K562 (cell line): ENCODE measurements around the gene HSD17B2. TPM values are rescaled to one million over a fixed set of nuclear protein-coding genes. Genes with fewer than 3 reads are reported as not detected.

Experiments
- ATAC-seq: fragments of 200-7000 bp; cut with Tn5 transposase; 3 replicates; pipeline ENCODE4 v1.9.1; 2020; ENCODE audit warnings: moderate library complexity
- BruUV-seq: library from RNA; stranded (reverse); fragments of 400-500 nt; replicated peaks from 2 replicates; lab custom pipeline; 2021; lab: Mats Ljungman, UMichigan
- CTCF ChIA-PET: fragments of 300-600 bp; formaldehyde crosslinking; extraction: SDS; loops from one replicate; lab custom pipeline; 2021; ENCODE audit warnings: low intra/inter-chr PET ratio; lab: Yijun Ruan, JAX
- POLR2A ChIA-PET: fragments of 300-600, 350-650 bp; sonication (Branson Sonifier 250); formaldehyde crosslinking; extraction: SDS; loops from one replicate; lab custom pipeline; 2021; ENCODE audit warnings: antibody characterized with exemption, inconsistent platforms; lab: Yijun Ruan, JAX
- DNase-seq, 4 experiments: peaks; one replicate each; pipeline versions ENCODE4 v3.0.0 to v3.0.0-alpha.2; 2011 to 2018; ENCODE audit warnings: low spot score in 3 of 4, mixed read lengths in 3 of 4; ENCODE audit errors: extremely low read depth in 1 of 4
- FAIRE-seq: peaks from 2 replicates; lab custom pipeline; 2011; peaks lifted over from hg19 to GRCh38; lab: Jason Lieb, UNC
- H2AFZ ChIP-seq: 2 replicates; pipeline ENCODE4 v1.6.0; 2011; ENCODE audit warnings: low read depth, low read length, control low read depth, inconsistent platforms
- H3K27ac ChIP-seq: fragments of 200-600 bp; 3 replicates; pipeline ENCODE4 v1.8.0; 2011; ENCODE audit warnings: low read depth, mild to moderate bottlenecking, control low read depth, inconsistent platforms, low read length, moderate library complexity, mixed read lengths; ENCODE audit errors: extremely low read depth
- H3K27me3 ChIP-seq, 2 experiments: fragments of 300-600 bp in 1 of 2; 2 replicates in 1 of 2; 3 replicates in 1 of 2; pipeline versions ENCODE4 v1.6.0 to v1.8.0; 2011; ENCODE audit warnings: inconsistent platforms in 2 of 2, low read length in 2 of 2, mild to moderate bottlenecking in 1 of 2, mixed read lengths in 1 of 2, moderate library complexity in 1 of 2; ENCODE audit not compliant: control insufficient read depth in 2 of 2, insufficient read depth in 2 of 2
- H3K36me3 ChIP-seq: fragments of 300-600 bp; 3 replicates; pipeline ENCODE4 v1.8.0; 2011; ENCODE audit warnings: mild to moderate bottlenecking, low read length, inconsistent platforms; ENCODE audit not compliant: control insufficient read depth, insufficient read depth
- H3K4me1 ChIP-seq, 2 experiments: fragments of 200-600 bp in 1 of 2; replicated peaks in 1 of 2; 2 replicates in 1 of 2; 3 replicates in 1 of 2; pipeline versions ENCODE4 v1.5.1 to v1.8.0; 2011; ENCODE audit warnings: inconsistent platforms in 2 of 2, low read length in 2 of 2, mild to moderate bottlenecking in 1 of 2, mixed read lengths in 1 of 2, moderate library complexity in 1 of 2; ENCODE audit not compliant: control insufficient read depth in 2 of 2, insufficient read depth in 2 of 2
- H3K4me2 ChIP-seq: 2 replicates; pipeline ENCODE4 v1.6.1; 2011; ENCODE audit warnings: low read length, control low read depth, inconsistent platforms, mixed read lengths; ENCODE audit not compliant: insufficient read depth
- H3K4me3 ChIP-seq: fragments of 200-600 bp; sonication (generic), shearing (Covaris generic); 2 replicates; pipeline ENCODE4 v1.5.1; 2016; ENCODE audit warnings: control low read depth, inconsistent platforms
- H3K79me2 ChIP-seq: fragments of 200-600 bp; 3 replicates; pipeline ENCODE4 v1.8.0; 2011; ENCODE audit warnings: low read length, inconsistent platforms; ENCODE audit not compliant: control insufficient read depth, insufficient read depth
- H3K9ac ChIP-seq, 2 experiments: 2 replicates each; pipeline versions ENCODE4 v1.6.0 to v1.6.1; 2011; ENCODE audit warnings: low read depth in 2 of 2, low read length in 2 of 2, control low read depth in 1 of 2, inconsistent platforms in 1 of 2, mild to moderate bottlenecking in 1 of 2, mixed read lengths in 1 of 2; ENCODE audit not compliant: insufficient read depth in 1 of 2
- H3K9me1 ChIP-seq: one replicate; pipeline ENCODE4 v1.6.0; 2011; ENCODE audit warnings: inconsistent platforms, mild to moderate bottlenecking, low read length, moderate library complexity; ENCODE audit not compliant: control insufficient read depth, insufficient read depth
- H3K9me3 ChIP-seq: replicated peaks from 2 replicates; pipeline ENCODE4 v1.5.1; 2011; ENCODE audit warnings: low read depth, low read length, inconsistent platforms; ENCODE audit not compliant: control insufficient read depth, insufficient read depth
- H4K20me1 ChIP-seq: replicated peaks from 2 replicates; pipeline ENCODE4 v1.6.1; 2011; ENCODE audit warnings: low read length, inconsistent platforms, mixed read lengths; ENCODE audit not compliant: control insufficient read depth, insufficient read depth
- ATF1 ChIP-seq, 2 experiments: fragments of 450-650 bp in 1 of 2; IDR thresholded peaks; 2 replicates each; pipeline ENCODE4 v1.6.1; 2016; ENCODE audit warnings: missing compliant biosample characterization in 1 of 2, missing genetic modification characterization in 1 of 2
- KLF1 ChIP-seq: fragments of 450-650 bp; IDR thresholded peaks from 2 replicates; pipeline ENCODE4 v1.6.1; 2016; ENCODE audit warnings: missing genetic modification characterization, missing compliant biosample characterization
- POLR2B ChIP-seq: fragments of 450-650 bp; IDR thresholded peaks from 2 replicates; pipeline ENCODE4 v1.6.1; 2018; ENCODE audit warnings: low read depth; ENCODE audit not compliant: partially characterized antibody
- PRPF4 ChIP-seq: fragments of 200-400 bp; formaldehyde crosslinking; IDR thresholded peaks from one replicate; pipeline ENCODE4 v1.6.1; 2017; ENCODE audit warnings: low read length, low read depth, mild to moderate bottlenecking; ENCODE audit not compliant: insufficient read depth, poor library complexity, severe bottlenecking
- WGBS: fragments of 100-300 bp; shearing (Covaris generic); methylation state at CpG from one replicate; pipeline ENCODE4 v1.1.6; 2016; ENCODE audit warnings: low coverage, mixed read lengths; ENCODE audit not compliant: insufficient coverage; ENCODE audit errors: missing lambda C conversion rate; 5-methylcytosine and 5-hydroxymethylcytosine counted together
- in situ Hi-C: fragments of 300-500 bp; cut with MboI; formaldehyde crosslinking; loops from 4 replicates; pipeline ENCODE4 v1.15.0; 2018; ENCODE audit warnings: inconsistent platforms, mixed read lengths
- intact Hi-C: fragments of 100-400 bp; cut with micrococcal nuclease; formaldehyde crosslinking; loops from 2 replicates; pipeline ENCODE4 v1.14.2; 2022
- polyA plus RNA-seq, 8 experiments: library from polyadenylated mRNA; depleted of rRNA in 4 of 8; stranded (reverse) in 5 of 8; unstranded in 3 of 8; fragments of >200 nt; fragmentation: Nextera tagmentation in 2 of 8; fragmentation: Illumina TruSeq in 1 of 8; extraction: Ambion mirVana in 2 of 8; extraction: Trizol in 1 of 8; gene quantifications; 2 replicates each; pipeline versions ENCODE4 v1.2.1 to v1.2.3, GENCODE V29; 2011 to 2014; ENCODE audit warnings: inconsistent platforms in 1 of 8, missing spikeins in 1 of 8
- total RNA-seq, 7 experiments: library from RNA; depleted of rRNA in 6 of 7; stranded (reverse); fragments of >200 nt in 6 of 7; fragmentation: Illumina TruSeq in 2 of 7; extraction: Trizol in 2 of 7; gene quantifications; 2 replicates each; pipeline versions ENCODE4 v1.2.1 to v1.2.3, GENCODE V29; 2011 to 2021; ENCODE audit warnings: low replicate concordance in 1 of 7
- TF ChIP-seq, protein P1 (sequence below): fragments of 450-650 bp; IDR thresholded peaks from 2 replicates; pipeline ENCODE4 v1.6.1; 2017; ENCODE audit warnings: mild to moderate bottlenecking, moderate library complexity

HSD17B2 gene
- total and polyA plus RNA-seq, 9 of the 15 experiments (the other 6 are each of a cell fraction or from before 2014, with no cell fraction given): not detected

DNA sequence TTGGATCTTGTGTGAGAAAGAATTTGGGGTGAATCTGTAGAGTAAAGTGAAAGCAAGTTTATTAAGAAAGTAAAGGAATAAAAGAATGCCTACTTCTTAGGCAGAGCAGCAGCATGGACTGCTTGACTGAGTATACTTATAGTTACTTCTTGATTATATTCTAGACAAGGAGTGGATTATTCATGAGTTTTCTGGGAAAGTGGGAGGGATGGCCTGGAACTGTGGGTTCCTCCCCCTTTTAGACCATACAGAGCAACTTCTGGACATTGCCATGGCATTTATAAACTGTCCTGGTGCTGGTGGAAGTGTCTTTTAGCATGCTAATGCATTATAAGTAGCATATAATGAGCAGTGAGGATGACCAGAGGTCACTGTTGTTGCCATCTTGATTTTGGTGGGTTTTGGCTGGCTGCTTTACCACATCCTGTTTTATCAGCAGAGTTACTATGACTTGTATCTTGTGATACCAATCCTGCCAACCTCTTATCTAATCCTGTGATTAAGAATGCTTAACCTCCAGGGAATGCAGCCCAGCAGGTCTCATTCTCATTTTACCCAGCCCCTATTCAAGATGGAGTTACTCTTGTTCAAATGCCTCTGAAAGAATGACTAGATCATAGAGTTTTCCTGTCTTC is 58.7 kb downstream of the HSD17B2 start (continued):
- no peak for TF ChIP-seq POLR2B
- no peak for TF ChIP-seq KLF1 (tag)
- TF ChIP-seq, protein P1, sequence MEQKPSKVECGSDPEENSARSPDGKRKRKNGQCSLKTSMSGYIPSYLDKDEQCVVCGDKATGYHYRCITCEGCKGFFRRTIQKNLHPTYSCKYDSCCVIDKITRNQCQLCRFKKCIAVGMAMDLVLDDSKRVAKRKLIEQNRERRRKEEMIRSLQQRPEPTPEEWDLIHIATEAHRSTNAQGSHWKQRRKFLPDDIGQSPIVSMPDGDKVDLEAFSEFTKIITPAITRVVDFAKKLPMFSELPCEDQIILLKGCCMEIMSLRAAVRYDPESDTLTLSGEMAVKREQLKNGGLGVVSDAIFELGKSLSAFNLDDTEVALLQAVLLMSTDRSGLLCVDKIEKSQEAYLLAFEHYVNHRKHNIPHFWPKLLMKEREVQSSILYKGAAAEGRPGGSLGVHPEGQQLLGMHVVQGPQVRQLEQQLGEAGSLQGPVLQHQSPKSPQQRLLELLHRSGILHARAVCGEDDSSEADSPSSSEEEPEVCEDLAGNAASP: no peak
- TF ChIP-seq, all 486 proteins: peak for 0

DNA sequence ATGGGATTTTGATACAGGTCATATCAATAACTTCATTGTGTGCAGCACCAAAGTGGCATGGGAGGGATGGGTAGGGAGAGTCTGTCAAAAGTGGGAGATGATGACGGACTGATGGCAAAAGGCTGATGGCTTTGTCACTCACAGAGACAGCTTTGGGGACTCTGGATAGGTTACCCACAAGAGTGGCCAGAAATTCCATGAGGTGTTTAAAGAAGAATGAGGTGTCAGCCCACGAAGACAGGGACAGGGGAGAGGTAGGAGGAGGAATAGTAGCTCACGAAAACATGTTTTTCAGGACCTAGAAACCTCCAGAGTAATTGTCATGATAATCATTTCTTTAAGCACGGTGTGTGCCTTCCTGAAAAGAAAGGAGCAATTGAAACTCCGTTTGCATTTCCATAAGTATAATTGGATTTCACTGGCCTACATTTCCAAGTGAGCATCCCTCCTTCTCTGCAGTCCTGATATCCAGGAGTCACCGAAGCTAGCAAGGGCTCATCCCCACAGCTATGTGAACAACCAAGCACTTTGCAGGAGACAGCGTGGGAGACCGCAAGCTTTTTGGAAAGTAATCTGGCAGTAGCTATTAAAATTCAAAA is 60.0 kb downstream of the HSD17B2 start:
- ATAC-seq (no peak), DNase-seq (no peak), FAIRE-seq (no peak)
- BruUV-seq: no TSS peak
- no peaks in the 10 kb centered on the region for H3K9me1 ChIP-seq
- WGBS: 0% methylated on average over 8 of the region's 8 CpGs
- no peaks in the 10 kb centered on the region for H3K4me1 ChIP-seq
- POLR2A ChIA-PET: interaction anchor here (1.0 kb wide), 1 partner anchor 12 kb away, joined by 3 read pairs; no protein-coding TSS in a partner anchor
- in situ Hi-C loops (no loop called here), intact Hi-C loops (no loop called here)
- no peaks in the 10 kb centered on the region for H3K9me3 ChIP-seq
- H3K27ac ChIP-seq: no peak overlapping the region
- H3K79me2 ChIP-seq: no peaks in the 10 kb centered on the region
- no peak overlapping the region for H3K4me2 ChIP-seq
- H3K4me3 ChIP-seq: no peak overlapping the region
- no peaks in the 10 kb centered on the region for H4K20me1 ChIP-seq
- no peak for TF ChIP-seq PRPF4
- TF ChIP-seq ATF1 (CRISPR knock-in tag; IDR thresholded peaks at IDR 0.05): no peak
- TF ChIP-seq ATF1 (tag; IDR thresholded peaks at IDR 0.05): no peak
- H3K27me3 ChIP-seq: peaks cover 0 to 2% of the 10 kb centered on the region in 2 experiments; a peak in 1 of 5 replicates
- H3K9ac ChIP-seq: no peak overlapping the region
- no peak overlapping the region for H2AFZ ChIP-seq
- CTCF ChIA-PET: no interaction called here
- H3K36me3 ChIP-seq: no peaks in the 10 kb centered on the region
